Right lobe of liver (tissue), 4 donors: ENCODE data around the gene CORO7.

ENCODE experiments used
- CTCF ChIP-seq, 4 donors: fragments of 200-600 bp in 3 of 4; fragments of 450-650 bp in 1 of 4; IDR thresholded peaks; one replicate each; pipeline versions ENCODE4 v1.5.1 to v1.8.0; 2016 to 2022; ENCODE audit warnings: antibody characterized with exemption in 4 of 4, mild to moderate bottlenecking in 2 of 4
- POLR2A ChIP-seq: fragments of 450-650 bp; IDR thresholded peaks from one replicate; pipeline ENCODE4 v1.6.1; 2017; ENCODE audit warnings: antibody characterized with exemption, mild to moderate bottlenecking
- donor health status: DM: no; HTN: no; CAD: no.
- donor health status: DM: no; HTN: no; CAD: no.
- donor health status: DM: no; HTN: yes; CAD: no.

- TF ChIP-seq CTCF (IDR thresholded peaks at IDR 0.05) (no peak), POLR2A (no peak)
Measured at GRCh38 chr16:4452674-4453073, 36.3 kb upstream of the CORO7 start.
